Measurements from ENCODE around the gene DLL3. TPM values are rescaled to one million over a fixed set of nuclear protein-coding genes. Genes with fewer than 3 reads are reported as not detected.

The DLL3 gene
- total and polyA plus RNA-seq, 2 donors (not counting 1 experiment from before 2014, with no cell fraction given), result 0.46 to 1.1 TPM

DNA sequence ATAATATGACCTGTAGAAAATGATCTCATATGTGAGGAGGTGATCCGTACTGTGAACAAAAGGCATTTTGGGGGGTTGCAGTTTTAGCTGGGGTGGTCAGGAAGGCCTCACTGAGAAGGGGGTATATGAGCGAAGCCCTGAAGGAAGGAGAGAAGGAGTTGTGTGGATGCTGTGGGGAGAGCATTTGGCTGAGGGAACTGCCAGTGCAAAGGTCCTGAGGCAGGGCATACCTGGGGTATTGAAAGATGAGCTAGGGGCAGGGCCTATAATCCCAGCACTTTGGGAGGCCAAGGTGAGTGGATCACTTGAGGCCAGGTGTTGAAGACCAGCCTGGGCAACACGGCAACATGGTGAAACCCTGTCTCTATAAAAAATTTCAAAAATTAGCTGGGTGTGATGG is 18.7 kb downstream of the DLL3 start:
- DNase-seq (no peak), ATAC-seq (ENCODE audit: low read depth) (no peak)
- H3K4me1 Mint-ChIP-seq, result peaks cover 16% of the 10 kb centered on the region
- Histone ChIP-seq H3K27me3 (replicated peaks in 1 of 4; ENCODE audit: control extremely low read depth in 1 of 4, control insufficient read depth in 3 of 4, insufficient read depth in 4 of 4, low read length in 3 of 4) (peaks cover 0 to 47% (median 32%) of the 10 kb centered on the region in 4 experiments), H3K4me3 (ENCODE audit: control extremely low read depth in 1 of 5, extremely low read depth in 1 of 5, insufficient read depth in 1 of 5, low read depth in 2 of 5, low read length in 4 of 5) (no peak overlapping the region), H3K27ac (ENCODE audit: low read length in 2 of 2) (no peak overlapping the region), H3K4me1 (ENCODE audit: control insufficient read depth in 2 of 2, insufficient read depth in 2 of 2, low read length in 2 of 2) (peaks cover 20 to 25% of the 10 kb centered on the region in 2 donors), H3K9me3 (ENCODE audit: control extremely low read depth in 1 of 3, control insufficient read depth in 2 of 3, insufficient read depth in 1 of 3, low read length in 2 of 3) (peaks cover 0 to 23% (median 0%) of the 10 kb centered on the region in 3 donors), H3K9ac (ENCODE audit: low read length) (no peak overlapping the region), H3K36me3 (replicated peaks in 1 of 2; ENCODE audit: control extremely low read depth in 1 of 2, control insufficient read depth in 1 of 2, extremely low read depth in 1 of 2, insufficient read depth in 2 of 2, low read length in 1 of 2) (no peaks in the 10 kb centered on the region), H3K4me2 (replicated peaks; ENCODE audit: low read depth, low read length, poor library complexity, severe bottlenecking) (no peak overlapping the region), H3K79me2 (ENCODE audit: control insufficient read depth, insufficient read depth, low read length) (no peaks in the 10 kb centered on the region), H2AFZ (ENCODE audit: insufficient read depth, low read depth, low read length, poor library complexity, severe bottlenecking) (no peak overlapping the region), H4K20me1 (ENCODE audit: control insufficient read depth, insufficient read depth, low read length, poor library complexity, severe bottlenecking) (no peaks in the 10 kb centered on the region)
- no peak overlapping the region for H3K4me3 Mint-ChIP-seq
- no peak overlapping the region for H3K27ac Mint-ChIP-seq
- POLR2A ChIA-PET, result no interaction called here
- no peaks in the 10 kb centered on the region for H3K9me3 Mint-ChIP-seq (ENCODE audit: insufficient read depth)
- peaks cover 31% of the 10 kb centered on the region for H3K27me3 Mint-ChIP-seq
- TF ChIP-seq, protein P1, sequence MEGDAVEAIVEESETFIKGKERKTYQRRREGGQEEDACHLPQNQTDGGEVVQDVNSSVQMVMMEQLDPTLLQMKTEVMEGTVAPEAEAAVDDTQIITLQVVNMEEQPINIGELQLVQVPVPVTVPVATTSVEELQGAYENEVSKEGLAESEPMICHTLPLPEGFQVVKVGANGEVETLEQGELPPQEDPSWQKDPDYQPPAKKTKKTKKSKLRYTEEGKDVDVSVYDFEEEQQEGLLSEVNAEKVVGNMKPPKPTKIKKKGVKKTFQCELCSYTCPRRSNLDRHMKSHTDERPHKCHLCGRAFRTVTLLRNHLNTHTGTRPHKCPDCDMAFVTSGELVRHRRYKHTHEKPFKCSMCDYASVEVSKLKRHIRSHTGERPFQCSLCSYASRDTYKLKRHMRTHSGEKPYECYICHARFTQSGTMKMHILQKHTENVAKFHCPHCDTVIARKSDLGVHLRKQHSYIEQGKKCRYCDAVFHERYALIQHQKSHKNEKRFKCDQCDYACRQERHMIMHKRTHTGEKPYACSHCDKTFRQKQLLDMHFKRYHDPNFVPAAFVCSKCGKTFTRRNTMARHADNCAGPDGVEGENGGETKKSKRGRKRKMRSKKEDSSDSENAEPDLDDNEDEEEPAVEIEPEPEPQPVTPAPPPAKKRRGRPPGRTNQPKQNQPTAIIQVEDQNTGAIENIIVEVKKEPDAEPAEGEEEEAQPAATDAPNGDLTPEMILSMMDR (IDR thresholded peaks at IDR 0.05), result no peak
- no peak for TF ChIP-seq EZH2 (IDR thresholded peaks at IDR 0.05; ENCODE audit: borderline replicate concordance, insufficient read depth, low read depth, low read length, poor library complexity, severe bottlenecking)
- WGBS (ENCODE audit: insufficient coverage), result 50% methylated on average over 2 of the region's 3 CpGs
- CTCF ChIA-PET, result interaction anchor here (0.7 to 1.8 kb wide), 2 partner anchors 10 to 14 kb away, joined by 3 to 4 read pairs; no protein-coding TSS in a partner anchor
- intact Hi-C loops (cut with micrococcal nuclease), result no loop called here

DNA sequence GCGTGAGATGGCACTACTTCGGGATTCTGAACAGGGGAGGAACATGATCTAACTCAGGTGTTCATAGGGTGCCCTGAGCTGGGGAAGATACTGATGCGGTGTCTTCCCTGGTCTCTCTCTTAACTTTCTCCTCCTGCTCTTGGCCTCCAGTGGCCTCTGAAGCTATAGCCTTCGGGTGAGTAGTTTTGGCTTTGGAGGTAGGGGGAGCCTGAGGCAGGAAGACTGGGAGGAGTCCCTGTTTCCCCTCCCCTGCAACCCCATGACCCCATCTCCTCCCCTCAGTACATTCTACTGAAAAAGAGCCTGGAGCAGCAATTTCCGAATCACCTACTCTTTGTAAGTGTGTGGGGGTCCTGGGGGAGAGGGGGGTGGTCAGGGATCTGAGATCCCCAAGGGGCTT is 19.7 kb downstream of the DLL3 start:
- H3K27me3 Mint-ChIP-seq, result peaks cover 27% of the 10 kb centered on the region

More for the DNA sequence above, 19.7 kb downstream of the DLL3 start:
- H3K27me3 ChIP-seq (replicated peaks in 1 of 4; ENCODE audit: control extremely low read depth in 1 of 4, control insufficient read depth in 3 of 4, insufficient read depth in 4 of 4, low read length in 3 of 4), result peaks cover 0 to 38% (median 31%) of the 10 kb centered on the region in 4 experiments
- ATAC-seq (ENCODE audit: low read depth) (no peak), DNase-seq (no peak)
- H3K4me3 ChIP-seq (ENCODE audit: control extremely low read depth in 1 of 5, extremely low read depth in 1 of 5, insufficient read depth in 1 of 5, low read depth in 2 of 5, low read length in 4 of 5), result no peak overlapping the region
- peaks cover 20 to 25% of the 10 kb centered on the region in 2 donors for H3K4me1 ChIP-seq (ENCODE audit: control insufficient read depth in 2 of 2, insufficient read depth in 2 of 2, low read length in 2 of 2)
- no peak for TF ChIP-seq EZH2 (IDR thresholded peaks at IDR 0.05; ENCODE audit: borderline replicate concordance, insufficient read depth, low read depth, low read length, poor library complexity, severe bottlenecking)
- TF ChIP-seq, protein P1 (IDR thresholded peaks at IDR 0.05), result no peak
- no peak overlapping the region for H3K27ac ChIP-seq (ENCODE audit: low read length in 2 of 2)
- Mint-ChIP-seq H3K9me3 (ENCODE audit: insufficient read depth) (no peaks in the 10 kb centered on the region), H3K4me3 (no peak overlapping the region), H3K27ac (no peak overlapping the region), H3K4me1 (peaks cover 16% of the 10 kb centered on the region)
- ChIA-PET CTCF (interaction anchor here (0.7 to 1.8 kb wide), 2 partner anchors 11 to 15 kb away, joined by 3 to 4 read pairs; no protein-coding TSS in a partner anchor), POLR2A (interaction anchor here (0.6 to 0.7 kb wide), 2 partner anchors 96 to 753 kb away, joined by 5 to 7 read pairs; no protein-coding TSS in a partner anchor)
- intact Hi-C loops (cut with micrococcal nuclease), result no loop called here
- H2AFZ ChIP-seq (ENCODE audit: insufficient read depth, low read depth, low read length, poor library complexity, severe bottlenecking), result no peak overlapping the region
- no peak overlapping the region for H3K4me2 ChIP-seq (replicated peaks; ENCODE audit: low read depth, low read length, poor library complexity, severe bottlenecking)
- no peaks in the 10 kb centered on the region for H3K36me3 ChIP-seq (replicated peaks in 1 of 2; ENCODE audit: control extremely low read depth in 1 of 2, control insufficient read depth in 1 of 2, extremely low read depth in 1 of 2, insufficient read depth in 2 of 2, low read length in 1 of 2)
- no peaks in the 10 kb centered on the region for H4K20me1 ChIP-seq (ENCODE audit: control insufficient read depth, insufficient read depth, low read length, poor library complexity, severe bottlenecking)
- H3K9me3 ChIP-seq (ENCODE audit: control extremely low read depth in 1 of 3, control insufficient read depth in 2 of 3, insufficient read depth in 1 of 3, low read length in 2 of 3), result peaks cover 0 to 23% (median 0%) of the 10 kb centered on the region in 3 donors
- WGBS (ENCODE audit: insufficient coverage), result 100% methylated on average over 1 of the region's 5 CpGs
- H3K9ac ChIP-seq (ENCODE audit: low read length), result no peak overlapping the region
- no peaks in the 10 kb centered on the region for H3K79me2 ChIP-seq (ENCODE audit: control insufficient read depth, insufficient read depth, low read length)

Measured in B cell (primary cell).